ENCODE measurements around the gene METTL2B. TPM values are rescaled to one million over a fixed set of nuclear protein-coding genes. Genes with fewer than 3 reads are reported as not detected.
"Not testable (repeated sequence)": the region's sequence is repeated elsewhere in the genome, so short reads cannot be mapped to it uniquely, and the experiment has no call there.

The METTL2B gene
- total RNA-seq, 1 experiment from 2014 or later = 44.8 TPM

DNA sequence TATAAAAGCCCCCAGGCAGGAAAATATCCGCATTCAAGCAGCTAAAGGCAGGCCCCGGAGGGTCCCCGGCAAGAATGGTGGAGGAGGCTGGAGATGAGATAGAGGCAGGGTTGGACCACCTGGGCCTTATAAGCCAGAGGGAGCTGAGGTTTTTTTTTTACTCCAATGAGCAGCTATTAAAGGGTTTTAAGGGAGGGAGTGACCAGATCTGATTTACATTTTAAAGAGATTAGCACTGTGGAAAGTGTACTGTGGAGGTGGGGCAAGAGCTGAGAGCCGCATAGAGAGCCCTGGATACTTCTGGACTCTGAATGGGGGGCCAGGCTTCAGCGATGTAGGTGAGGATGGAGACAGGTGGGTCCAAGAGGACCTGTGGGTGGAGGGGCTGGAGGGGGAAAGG, 40.5 kb downstream of the METTL2B start:
- DNase-seq (ENCODE audit: extremely low read depth, low read depth) = not testable (repeated sequence)

DNA sequence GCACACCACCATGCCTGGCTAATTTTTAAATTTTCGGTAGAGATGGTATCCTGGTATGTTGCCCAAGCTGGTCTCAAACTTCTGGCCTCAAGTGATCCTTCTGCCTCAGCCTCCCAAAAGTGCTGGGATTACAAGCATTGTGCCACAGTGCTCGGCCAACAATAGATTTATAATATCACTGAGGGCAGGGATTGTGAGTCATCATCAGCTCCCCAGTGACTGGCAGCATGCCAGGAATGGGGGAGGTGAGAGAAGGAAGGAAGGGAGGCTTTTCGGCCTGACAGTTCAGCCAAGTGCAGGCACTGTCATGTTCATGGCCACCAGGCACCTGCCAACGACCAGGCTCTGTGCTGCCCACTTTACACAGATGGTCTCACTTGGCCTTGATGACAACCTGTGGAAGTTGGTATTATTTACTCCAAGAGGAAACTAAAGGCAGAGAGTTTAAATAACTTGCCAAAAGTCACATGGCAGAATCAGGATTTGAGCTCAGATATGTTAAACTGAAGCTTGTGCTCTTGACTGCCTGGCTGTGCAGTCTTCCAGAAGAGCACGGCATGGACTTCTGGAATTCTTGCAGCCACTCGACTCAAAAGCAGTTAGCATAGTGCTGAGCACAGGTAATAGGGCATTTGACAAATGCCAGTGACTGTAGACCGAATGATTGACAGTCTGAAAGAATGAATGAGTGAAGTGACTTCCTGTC, 46.8 kb downstream of the METTL2B start:
- peak; percentile 75 for DNase-seq (ENCODE audit: extremely low read depth, low read depth)

DNA sequence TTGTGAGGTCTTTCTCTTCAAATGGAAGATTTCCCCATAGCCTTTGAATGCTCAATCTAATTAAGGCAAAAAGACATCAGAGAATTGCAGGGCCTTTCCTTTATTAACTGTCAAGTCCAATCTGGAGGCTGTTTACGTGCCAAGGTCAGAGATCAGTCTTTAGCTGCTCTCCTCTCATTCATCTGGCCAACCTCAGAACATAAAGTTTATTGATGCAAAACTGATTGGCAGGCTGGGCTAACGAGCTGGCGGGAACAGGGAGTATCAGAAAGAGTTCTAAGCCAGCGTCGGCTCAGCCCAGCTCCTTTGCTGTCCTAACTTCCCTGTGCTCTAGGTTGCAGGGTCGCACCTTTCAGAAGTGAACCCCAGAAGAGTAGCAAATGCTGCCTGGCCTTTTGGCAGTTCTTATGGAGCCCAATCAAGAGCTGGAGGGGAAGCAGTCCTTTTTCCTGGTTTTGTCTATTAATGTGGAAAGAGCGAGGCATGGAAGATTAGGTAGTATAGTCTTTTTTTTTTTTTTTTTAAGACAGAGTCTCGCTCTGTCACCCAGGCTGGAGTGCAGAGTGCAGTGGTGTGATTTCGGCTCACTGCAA, 47.5 kb downstream of the METTL2B start:
- DNase-seq (ENCODE audit: extremely low read depth, low read depth) = not testable (repeated sequence)

DNA sequence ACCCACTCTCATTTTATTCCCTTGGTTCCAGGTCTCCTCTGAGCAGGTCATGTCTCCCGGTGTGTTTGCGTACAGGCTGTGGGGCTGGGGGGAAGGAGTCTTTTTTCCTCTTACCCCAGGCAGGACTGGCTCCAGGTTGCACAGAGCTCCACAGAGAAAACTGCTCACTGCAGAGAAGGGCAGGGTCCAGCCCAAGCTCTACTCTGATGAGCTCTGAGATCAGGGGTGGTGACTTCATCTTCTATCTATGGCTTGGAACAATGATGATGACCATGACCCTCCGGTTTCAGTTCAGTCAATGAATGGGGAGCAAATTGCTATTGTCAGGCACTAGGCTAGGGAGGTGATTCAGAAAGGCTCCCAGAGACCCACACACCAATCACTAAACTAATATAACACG, 49.0 kb downstream of the METTL2B start:
- DNase-seq (ENCODE audit: extremely low read depth, low read depth) = not testable (repeated sequence)

DNA sequence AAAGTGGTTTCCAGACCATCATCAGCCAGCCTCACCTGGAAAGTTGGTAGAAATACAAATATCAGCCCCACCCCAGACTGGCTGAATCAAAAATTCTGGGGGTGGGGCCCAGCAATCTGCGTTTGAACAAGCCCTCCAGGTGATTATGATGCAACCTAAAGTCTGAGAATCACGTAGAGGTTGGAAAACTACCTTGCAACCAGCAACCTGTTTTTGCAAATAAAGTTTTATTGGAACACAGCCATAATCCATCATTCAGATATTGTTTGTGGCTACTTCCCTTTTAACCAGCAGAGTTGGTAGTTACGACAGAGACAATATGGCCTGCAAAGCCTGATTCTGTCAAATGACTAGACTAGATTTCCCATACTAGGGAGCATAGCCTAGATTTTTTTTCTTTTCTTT, 49.5 kb downstream of the METTL2B start:
- not testable (repeated sequence) for DNase-seq (ENCODE audit: extremely low read depth, low read depth)

DNA sequence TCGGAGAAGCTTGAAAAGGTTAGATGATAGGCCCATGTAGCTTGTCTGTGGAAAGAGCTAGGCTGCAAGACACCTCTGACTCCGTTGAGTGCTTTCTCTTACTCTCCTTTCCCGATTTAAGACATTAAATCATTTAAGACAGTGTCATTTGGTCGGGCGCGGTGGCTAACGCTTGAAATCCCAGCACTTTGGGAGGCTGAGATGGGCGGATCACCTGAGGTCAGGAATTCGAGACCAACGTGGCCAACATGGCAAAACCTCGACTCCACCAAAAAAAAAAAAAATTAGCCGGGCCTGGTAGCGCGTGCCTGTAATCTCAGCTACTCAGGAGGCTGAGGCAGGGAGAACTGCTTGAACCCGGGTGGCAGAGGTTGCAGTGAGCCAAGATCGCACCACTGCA, 52.6 kb downstream of the METTL2B start:
- DNase-seq (ENCODE audit: extremely low read depth, low read depth) = not testable (repeated sequence)

DNA sequence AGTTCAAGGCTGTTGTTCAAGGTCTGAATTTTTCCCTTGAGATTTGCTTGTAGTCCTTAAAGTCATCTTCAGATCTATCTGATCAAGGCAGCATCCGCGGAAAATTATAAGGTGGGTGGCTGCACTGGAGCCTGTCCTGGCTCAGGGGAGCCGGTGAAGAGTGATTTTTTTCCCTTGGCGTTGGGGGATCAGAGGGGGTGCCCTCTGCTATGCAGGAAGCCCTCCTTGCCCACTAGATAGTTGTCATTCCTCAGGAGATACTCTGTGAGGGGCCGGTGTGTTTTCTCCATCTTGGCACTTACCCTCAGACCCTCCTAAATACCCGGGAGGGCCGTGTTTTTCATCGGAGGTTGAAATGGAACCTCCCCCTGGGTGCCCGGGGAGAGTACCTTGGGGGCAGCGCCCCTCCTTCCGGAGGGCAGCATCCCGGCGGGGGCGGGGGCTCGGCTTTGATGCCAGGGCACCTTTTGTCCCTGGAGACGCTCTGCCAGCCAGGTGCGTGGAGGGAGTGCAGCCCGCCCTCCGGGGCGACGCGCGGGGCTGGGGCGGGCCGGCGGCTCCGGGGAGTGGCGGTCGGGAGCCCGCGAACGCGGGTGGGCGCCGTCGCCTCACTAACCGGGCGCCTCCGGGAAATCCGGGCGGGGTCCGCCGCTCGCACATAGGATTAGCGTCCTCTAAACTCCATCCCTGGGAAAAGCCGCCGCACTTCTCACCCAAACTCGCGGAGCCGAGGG, 53.7 kb downstream of the METTL2B start:
- not testable (repeated sequence) for DNase-seq (ENCODE audit: extremely low read depth, low read depth)

DNA sequence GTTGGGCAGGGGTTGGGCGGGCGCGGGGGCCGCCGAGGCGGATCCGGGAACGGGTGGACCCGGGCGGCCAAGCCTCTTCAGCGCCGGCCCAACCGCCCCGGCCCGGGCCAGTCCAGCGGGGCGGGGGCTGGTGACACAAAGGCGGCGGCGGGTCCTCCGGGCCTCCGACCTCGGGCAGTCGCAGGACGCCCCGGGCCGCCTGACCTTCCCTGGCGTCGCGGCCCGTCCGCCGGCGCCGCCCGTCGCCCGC, 54.2 kb downstream of the METTL2B start:
- DNase-seq (ENCODE audit: extremely low read depth, low read depth) = no peak

DNA sequence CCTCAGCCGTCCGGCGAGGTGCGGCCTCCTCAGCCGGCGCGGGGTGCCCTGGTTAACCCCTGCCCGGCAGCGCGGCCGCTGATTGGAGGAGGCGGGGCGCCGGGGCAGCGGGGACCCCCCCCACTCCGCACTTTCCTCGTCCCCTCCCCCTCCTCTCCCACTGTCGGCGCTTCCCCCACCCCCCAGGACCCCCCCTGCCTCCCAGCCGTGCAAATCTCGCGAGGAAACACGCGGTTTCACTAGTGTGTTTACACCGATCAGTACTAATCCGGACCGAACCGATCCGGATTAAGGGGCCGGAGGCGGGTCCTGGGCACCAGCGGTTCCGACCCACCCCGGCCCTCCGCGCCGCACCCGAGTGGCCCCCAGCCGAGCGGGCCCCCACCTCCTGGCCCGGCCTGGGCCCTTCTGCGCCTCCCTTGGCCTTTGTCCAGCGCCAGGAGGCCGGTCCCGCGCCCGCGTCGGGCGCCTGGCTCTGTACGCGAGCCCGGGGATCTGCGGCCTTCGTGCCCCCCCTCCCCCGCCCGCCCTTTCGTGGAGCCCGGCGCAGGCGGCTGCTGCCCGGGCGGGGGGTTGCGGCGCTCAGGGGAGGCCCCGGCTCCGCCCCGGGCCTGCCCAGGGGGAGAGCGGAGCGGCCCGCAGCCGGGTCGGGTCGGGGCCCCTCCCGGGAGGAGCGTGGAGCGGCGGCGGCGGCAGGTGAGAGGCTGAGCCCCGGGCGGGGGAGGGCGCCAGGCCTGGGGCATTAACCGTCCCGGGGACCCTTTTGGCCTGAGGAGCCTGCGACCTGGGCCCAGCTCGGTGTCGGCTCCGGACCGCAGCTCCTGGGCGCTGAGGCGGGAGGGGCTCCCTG, 54.8 kb downstream of the METTL2B start:
- peak; percentile 83 for DNase-seq (ENCODE audit: extremely low read depth, low read depth)

DNA sequence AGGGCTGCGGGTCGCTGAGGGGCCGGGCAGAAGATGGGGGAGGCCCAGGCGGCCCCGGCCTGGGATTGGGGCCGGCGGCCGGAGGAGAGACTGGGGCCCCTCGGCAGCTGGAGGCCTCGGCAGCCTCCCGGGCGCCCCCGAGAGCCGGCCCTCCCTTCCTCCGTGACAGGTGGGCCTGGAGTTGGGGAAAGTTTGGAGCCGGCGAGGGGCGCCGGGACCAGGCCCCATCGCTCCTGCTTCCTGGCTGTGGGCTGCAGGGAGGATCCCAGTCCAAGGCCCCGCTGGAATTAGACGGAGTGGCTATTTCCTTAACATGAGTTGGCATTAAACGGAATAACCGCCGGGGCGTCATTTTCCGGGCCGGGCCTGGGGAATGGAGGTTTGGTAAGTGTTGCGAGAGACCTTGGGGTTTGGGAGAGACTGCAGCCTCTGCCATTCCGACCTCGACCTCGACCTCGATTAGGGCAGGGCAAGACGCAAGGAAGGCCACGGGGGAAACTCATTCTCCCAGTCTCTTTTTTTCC, 55.5 kb downstream of the METTL2B start:
- DNase-seq (ENCODE audit: extremely low read depth, low read depth) = not testable (repeated sequence)

DNA sequence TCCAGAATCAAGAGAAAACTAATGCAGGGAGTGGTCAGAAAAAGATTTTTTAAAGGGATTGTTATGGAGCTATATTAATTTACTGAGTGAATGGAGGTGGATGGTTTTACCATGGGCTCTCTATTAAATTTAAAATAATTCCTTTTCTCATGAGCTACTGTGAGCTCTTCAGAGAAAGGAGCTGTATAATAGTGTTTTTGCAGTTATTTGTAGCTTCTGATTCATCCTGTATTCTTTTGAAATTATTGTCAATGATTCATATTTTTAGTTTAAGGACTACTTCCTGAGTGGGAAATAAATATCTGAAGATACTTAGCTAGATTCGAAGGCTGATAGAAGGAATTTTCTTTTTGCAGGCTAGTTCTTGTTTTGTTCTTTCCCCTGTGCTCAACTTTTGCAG, 56.4 kb downstream of the METTL2B start:
- not testable (repeated sequence) for DNase-seq (ENCODE audit: extremely low read depth, low read depth)

DNA sequence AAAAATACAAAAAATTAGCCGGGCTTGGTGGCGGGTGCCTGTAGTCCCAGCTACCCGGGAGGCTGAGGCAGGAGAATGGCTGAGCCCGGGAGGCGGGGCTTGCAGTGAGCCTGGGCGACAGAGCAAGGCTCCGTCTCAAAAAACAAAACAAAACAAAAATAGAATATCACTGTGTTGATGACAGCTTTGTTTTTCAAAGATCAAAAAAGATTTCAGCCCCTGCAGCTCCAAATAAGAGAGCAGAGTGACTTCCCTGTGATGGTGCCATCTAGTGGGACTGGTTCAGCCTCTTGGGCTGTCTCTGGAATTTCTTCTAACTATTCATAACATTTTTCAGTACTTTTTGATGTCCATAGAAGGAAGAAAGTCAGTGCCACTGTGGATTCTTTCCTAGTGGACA, 60.9 kb downstream of the METTL2B start:
- DNase-seq (ENCODE audit: extremely low read depth, low read depth) = not testable (repeated sequence)

DNA sequence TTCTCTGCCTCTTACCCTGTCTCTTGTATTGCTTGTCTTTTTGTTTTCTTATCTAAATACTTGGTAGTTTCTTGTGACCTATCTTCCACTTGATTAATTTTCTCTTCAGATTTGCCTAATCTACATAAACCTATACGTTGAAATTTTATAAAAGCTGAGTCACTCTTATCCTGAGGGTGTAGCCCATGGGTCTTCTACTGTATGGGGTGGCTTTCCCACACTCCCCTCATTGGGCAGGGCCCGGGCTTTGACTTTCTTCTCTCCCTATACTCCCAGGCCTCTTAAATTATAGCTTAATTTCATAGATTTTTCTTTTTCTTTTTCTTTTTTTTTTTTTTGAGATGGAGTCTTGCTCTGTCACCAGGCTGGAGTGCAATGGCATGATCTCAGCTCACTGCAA, 66.0 kb downstream of the METTL2B start:
- DNase-seq (ENCODE audit: extremely low read depth, low read depth) = not testable (repeated sequence)

DNA sequence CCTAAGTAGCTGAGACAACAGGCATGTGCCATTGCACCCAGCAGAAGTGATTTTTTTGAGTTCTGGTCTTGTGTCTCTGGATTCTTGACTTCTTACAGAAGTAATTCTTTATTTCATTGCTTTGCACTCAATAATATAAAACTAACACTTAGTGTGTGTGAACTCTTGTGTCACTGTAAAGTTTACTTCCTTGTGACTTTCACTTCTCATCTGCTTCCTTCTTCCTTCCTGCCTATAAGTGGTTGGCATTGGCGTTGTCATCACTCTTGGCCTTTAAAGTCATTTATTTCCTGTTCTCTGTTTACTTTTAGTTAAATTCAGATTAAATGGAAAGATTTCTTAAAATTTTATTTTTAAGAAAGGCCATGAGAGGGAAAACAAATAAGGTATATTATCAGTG, 66.8 kb downstream of the METTL2B start:
- DNase-seq (ENCODE audit: extremely low read depth, low read depth) = not testable (repeated sequence)

DNA sequence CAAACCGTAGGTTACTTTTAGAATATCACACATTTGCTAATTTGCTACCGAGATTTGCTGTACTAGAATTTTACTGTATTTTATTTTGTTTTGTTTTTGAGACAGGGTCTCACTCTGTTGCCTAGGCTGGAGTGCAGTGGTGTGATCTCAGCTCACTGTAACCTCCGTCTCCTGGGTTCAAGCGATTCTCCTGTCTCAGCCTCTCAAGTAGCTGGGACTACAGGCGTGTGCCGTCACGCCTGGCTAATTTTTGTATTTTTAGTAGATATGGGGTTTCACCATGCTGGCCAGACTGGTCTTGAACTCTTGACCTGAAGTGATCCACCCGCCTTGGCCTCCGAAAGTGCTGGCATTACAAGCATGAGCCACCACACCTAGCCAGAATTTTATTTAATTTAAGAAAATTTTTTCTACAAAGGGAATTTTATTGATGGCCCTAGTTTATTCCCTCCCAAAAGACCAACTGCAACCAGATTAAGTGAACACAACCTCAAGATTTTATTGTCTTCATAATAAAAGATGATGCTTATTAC, 69.8 kb downstream of the METTL2B start:
- DNase-seq (ENCODE audit: extremely low read depth, low read depth) = not testable (repeated sequence)

DNA sequence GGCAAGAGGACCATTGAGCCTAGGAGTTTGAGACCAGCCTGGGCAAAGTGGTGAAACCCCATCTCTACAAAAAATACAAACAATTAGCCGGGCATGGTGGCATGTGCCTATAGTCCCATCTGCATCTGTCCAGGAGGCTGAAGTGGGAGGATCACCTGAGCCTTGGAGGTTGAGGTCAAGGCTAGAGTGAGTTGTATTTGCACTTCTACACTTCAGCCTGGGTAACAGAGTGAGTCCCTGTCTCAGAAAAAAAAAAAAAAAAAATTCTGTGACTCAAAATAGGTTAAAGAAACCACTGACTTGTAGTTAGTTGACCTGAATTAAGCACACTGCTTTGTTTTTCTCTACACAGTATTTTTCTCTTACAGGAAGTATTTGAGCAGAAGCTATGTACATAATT, 74.4 kb downstream of the METTL2B start:
- DNase-seq (ENCODE audit: extremely low read depth, low read depth) = no peak

DNA sequence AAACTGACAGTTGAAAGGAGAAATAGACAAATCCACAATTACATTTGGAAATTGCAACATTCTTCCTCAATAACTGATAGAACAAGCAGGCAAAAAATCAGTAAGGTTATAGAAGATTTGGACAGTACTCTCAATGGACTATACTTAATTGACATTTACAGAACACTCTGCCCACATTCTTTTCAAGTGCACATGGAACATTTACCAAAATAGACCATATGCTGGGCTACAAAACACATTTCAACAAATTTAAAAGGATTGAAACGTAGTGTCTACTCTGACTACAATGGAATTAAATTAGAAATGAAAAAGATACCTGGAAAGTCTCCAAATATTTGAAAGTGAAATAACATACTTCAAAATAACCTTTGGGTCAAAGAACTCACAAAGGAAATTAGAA, 77.8 kb downstream of the METTL2B start:
- DNase-seq (ENCODE audit: extremely low read depth, low read depth) = not testable (repeated sequence)
